ENCODE data around the gene DNM2. TPM values are rescaled to one million over a fixed set of nuclear protein-coding genes. Genes with fewer than 3 reads are reported as not detected.

The DNM2 gene
- total and polyA plus RNA-seq, 10 of the 15 experiments (the other 5 are each of a cell fraction or from before 2014, with no cell fraction given) = 1.2 to 146 (median 68.9) TPM

DNA sequence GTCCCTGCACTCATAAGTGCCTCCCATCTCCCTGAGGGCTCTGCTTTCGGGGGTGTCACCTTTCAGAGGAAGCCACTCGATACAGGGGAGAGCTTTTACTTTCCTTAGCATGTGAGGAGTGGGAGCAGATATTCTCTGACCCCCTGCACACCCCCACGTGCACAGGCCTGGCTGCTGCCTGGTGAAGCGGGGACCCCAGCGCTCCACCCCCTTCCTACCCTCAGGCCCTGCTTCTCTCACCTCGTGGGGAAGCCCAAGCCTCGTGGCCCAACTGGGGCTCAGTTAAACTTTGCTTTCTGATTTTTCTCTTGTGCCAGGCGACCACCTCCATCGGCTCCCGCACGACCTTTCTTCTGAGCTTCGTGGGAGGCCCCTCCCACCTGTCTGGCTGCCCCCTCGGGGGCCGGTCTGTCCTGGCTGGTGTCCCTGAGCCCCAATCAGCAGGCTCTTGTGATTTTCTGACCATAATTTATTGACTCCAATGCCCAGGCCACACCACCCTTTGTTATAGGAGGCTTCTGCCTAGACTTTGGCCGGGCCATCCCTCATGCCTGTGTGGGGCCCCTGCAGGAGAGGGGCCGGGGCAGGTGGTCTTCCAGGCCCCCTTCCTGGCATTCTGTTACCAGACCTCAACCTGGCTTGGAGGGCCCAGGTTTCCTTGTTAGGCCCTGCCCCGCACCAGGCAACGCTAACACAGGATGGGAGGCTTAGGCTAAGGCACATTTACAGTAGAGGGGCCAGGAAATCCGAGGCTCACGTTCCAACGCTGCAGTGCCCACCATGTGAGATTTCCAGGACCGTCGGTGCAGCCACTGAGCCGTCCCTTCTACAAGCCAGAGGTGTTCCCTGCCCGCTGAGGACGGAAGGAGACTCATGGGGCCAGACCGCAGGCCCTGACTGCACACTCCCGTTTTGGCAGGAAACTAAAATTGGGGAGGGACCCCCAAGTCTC is 114.4 kb downstream of the DNM2 start:
- 85% methylated on average over 28 of the region's 28 CpGs for WGBS (ENCODE audit: insufficient coverage, insufficient replicate concordance, low lambda C conversion rate, missing lambda C conversion rate)
- Histone ChIP-seq H3K27ac (ENCODE audit: control insufficient read depth, insufficient read depth) (no peak overlapping the region), H4K20me1 (ENCODE audit: control insufficient read depth, insufficient read depth) (peaks cover 3% of the 10 kb centered on the region; the same call in 1 of the 2 replicates), H3K9ac (ENCODE audit: control insufficient read depth, insufficient read depth, low read length) (no peak overlapping the region), H2AFZ (ENCODE audit: control insufficient read depth, low read depth, low read length) (no peak overlapping the region), H3K4me1 (ENCODE audit: control insufficient read depth, insufficient read depth, low read length) (peaks cover 12% of the 10 kb centered on the region), H3K4me3 (no peak overlapping the region), H3K4me2 (ENCODE audit: control insufficient read depth, insufficient read depth) (no peak overlapping the region), H3K36me3 (ENCODE audit: control insufficient read depth in 2 of 2, insufficient read depth in 2 of 2, low read length in 1 of 2) (peaks cover 4 to 18% of the 10 kb centered on the region in 2 experiments; a peak in 3 of 4 replicates), H3K27me3 (replicated peaks in 1 of 2; ENCODE audit: control insufficient read depth in 2 of 2, insufficient read depth in 2 of 2, low read length in 1 of 2) (no peaks in the 10 kb centered on the region), H3K9me3 (replicated peaks; ENCODE audit: control insufficient read depth, insufficient read depth, low read length) (peaks cover 5% of the 10 kb centered on the region; the same call in 2 of the 3 replicates), H3K79me2 (ENCODE audit: control insufficient read depth, insufficient read depth, low read length) (no peaks in the 10 kb centered on the region; the same call in 1 of the 2 replicates)
- FAIRE-seq = no peak
- BruUV-seq (replicated peaks) = no TSS peak
- intact Hi-C loops (cut with micrococcal nuclease; ENCODE audit: unreplicated experiment) = no loop called here
- SMC1A ChIA-PET (ENCODE audit: uncharacterized antibody, unreplicated experiment) = no interaction called here
- POLR2A ChIA-PET = no interaction called here
- TF ChIP-seq POLR2A (IDR thresholded peaks at IDR 0.05; ENCODE audit: low read depth, low read length) (peak; percentile 41; the same call in 1 of the 2 replicates), JUND (IDR thresholded peaks at IDR 0.05; ENCODE audit: low read depth, low read length) (no peak), POLR2AphosphoS2 (IDR thresholded peaks at IDR 0.05; ENCODE audit: low read depth, low read length) (0 out of 2 replicates have a peak, but pooled peaks have one; percentile 7)
- in situ Hi-C loops (cut with MboI) = no loop called here
- RAD21 ChIA-PET (ENCODE audit: unreplicated experiment) = no interaction called here
- CTCF ChIA-PET = interaction anchor here (1.1 kb wide), 1 partner anchor 81 kb away, joined by 3 read pairs; no protein-coding TSS in a partner anchor
- no peak for DNase-seq (ENCODE audit: low read depth, low spot score)
- ATAC-seq = no peak

DNA sequence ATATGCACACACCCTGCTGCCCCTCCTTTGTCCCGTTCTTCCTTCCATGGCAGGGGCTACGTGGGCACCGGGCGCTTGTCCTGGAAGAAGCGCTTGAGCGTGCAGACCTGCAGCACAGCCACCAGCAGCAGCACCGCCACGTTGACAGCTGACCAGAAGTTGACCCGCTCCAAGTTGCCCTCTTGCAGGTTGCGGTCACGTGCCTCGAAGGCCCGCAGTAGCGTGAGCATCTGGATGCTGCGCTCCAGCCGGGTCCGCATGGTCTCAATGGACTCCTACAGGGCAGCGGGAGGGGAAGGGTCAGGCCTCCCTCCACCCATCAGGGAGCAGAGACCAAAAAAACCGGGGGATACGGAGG is 115.0 kb downstream of the DNM2 start:
- Histone ChIP-seq H3K4me1 (ENCODE audit: control insufficient read depth, insufficient read depth, low read length) (peaks cover 12% of the 10 kb centered on the region), H3K4me3 (no peak overlapping the region), H3K4me2 (ENCODE audit: control insufficient read depth, insufficient read depth) (no peak overlapping the region), H3K79me2 (ENCODE audit: control insufficient read depth, insufficient read depth, low read length) (no peaks in the 10 kb centered on the region; the same call in 1 of the 2 replicates), H3K27ac (ENCODE audit: control insufficient read depth, insufficient read depth) (no peak overlapping the region), H4K20me1 (ENCODE audit: control insufficient read depth, insufficient read depth) (peaks cover 3% of the 10 kb centered on the region; the same call in 1 of the 2 replicates), H3K9me3 (replicated peaks; ENCODE audit: control insufficient read depth, insufficient read depth, low read length) (peaks cover 5% of the 10 kb centered on the region; the same call in 2 of the 3 replicates), H3K9ac (ENCODE audit: control insufficient read depth, insufficient read depth, low read length) (no peak overlapping the region), H3K36me3 (ENCODE audit: control insufficient read depth in 2 of 2, insufficient read depth in 2 of 2, low read length in 1 of 2) (peaks cover 4 to 18% of the 10 kb centered on the region in 2 experiments; a peak in 3 of 4 replicates), H2AFZ (ENCODE audit: control insufficient read depth, low read depth, low read length) (no peak overlapping the region), H3K27me3 (replicated peaks in 1 of 2; ENCODE audit: control insufficient read depth in 2 of 2, insufficient read depth in 2 of 2, low read length in 1 of 2) (no peaks in the 10 kb centered on the region)
- ATAC-seq = no peak
- in situ Hi-C loops (cut with MboI) (no loop called here), intact Hi-C loops (cut with micrococcal nuclease; ENCODE audit: unreplicated experiment) (no loop called here)
- TSS peak; percentile 54 for BruUV-seq (replicated peaks)
- POLR2A ChIA-PET = no interaction called here
- CTCF ChIA-PET = interaction anchor here (1.1 kb wide), 1 partner anchor 82 kb away, joined by 3 read pairs; no protein-coding TSS in a partner anchor
- RAD21 ChIA-PET (ENCODE audit: unreplicated experiment) = no interaction called here
- DNase-seq (ENCODE audit: low read depth, low spot score) = no peak
- SMC1A ChIA-PET (ENCODE audit: uncharacterized antibody, unreplicated experiment) = no interaction called here
- 97% methylated on average over 20 of the region's 20 CpGs for WGBS (ENCODE audit: insufficient coverage, insufficient replicate concordance, low lambda C conversion rate, missing lambda C conversion rate)
- TF ChIP-seq SUPT20H (IDR thresholded peaks at IDR 0.05; ENCODE audit: borderline replicate concordance, control insufficient read depth, low read depth, low read length) (no peak), KAT2A (conservative IDR thresholded peaks at IDR 0.05; ENCODE audit: control insufficient read depth, low read depth, low read length) (no peak), KDM1A (IDR thresholded peaks at IDR 0.05; ENCODE audit: borderline replicate concordance) (no peak), POLR2A (IDR thresholded peaks at IDR 0.05; ENCODE audit: low read depth, low read length) (peak; percentile 48; the same call in 1 of the 2 replicates)
- FAIRE-seq = no peak
